K562 (cell line): ENCODE results near the gene FUBP3. TPM values are rescaled to one million over a fixed set of nuclear protein-coding genes. Genes with fewer than 3 reads are reported as not detected.

ENCODE experiments used
- AFF4 ChIP-seq: sonication (generic); formaldehyde crosslinking; IDR thresholded peaks from 2 replicates; pipeline ENCODE4 v1.8.0; 2023; ENCODE audit warnings: mild to moderate bottlenecking, missing genetic modification reagents
- BACH1 ChIP-seq: fragments of 200-800 bp; sonication (Bioruptor generic); IDR thresholded peaks from 2 replicates; pipeline ENCODE4 v1.6.1; 2016; ENCODE audit warnings: missing genetic modification characterization, missing compliant biosample characterization
- BCOR ChIP-seq: fragments of 450-650 bp; IDR thresholded peaks from 2 replicates; pipeline ENCODE4 v1.6.1; 2016
- BRF1 ChIP-seq: IDR thresholded peaks from 3 replicates; pipeline ENCODE4 v1.6.1; 2011; ENCODE audit warnings: borderline replicate concordance, mild to moderate bottlenecking; ENCODE audit not compliant: insufficient read length; ENCODE audit errors: extremely low read depth
- CGGBP1 ChIP-seq: fragments of 250-450 bp; sonication (Bioruptor Pico); IDR thresholded peaks from 2 replicates; pipeline ENCODE4 v1.9.0; 2021; ENCODE audit warnings: mild to moderate bottlenecking
- DIDO1 ChIP-seq: fragments of 450-650 bp; IDR thresholded peaks from 2 replicates; pipeline ENCODE4 v1.6.1; 2016; ENCODE audit warnings: low read depth, missing biosample characterization, missing genetic modification characterization
- GABPB2 ChIP-seq: fragments of 250-450 bp; sonication (Bioruptor Pico); conservative IDR thresholded peaks from 2 replicates; pipeline ENCODE4 v1.5.1; 2021; ENCODE audit warnings: mild to moderate bottlenecking
- MED1 ChIP-seq: sonication (generic); formaldehyde crosslinking; IDR thresholded peaks from 2 replicates; pipeline ENCODE4 v1.8.1; 2023; ENCODE audit warnings: missing genetic modification reagents, borderline replicate concordance
- MTA2 ChIP-seq: fragments of 450-650 bp; IDR thresholded peaks from 2 replicates; pipeline ENCODE4 v1.6.1; 2016; ENCODE audit warnings: low read depth
- SETDB1 ChIP-seq: IDR thresholded peaks from one replicate; pipeline ENCODE4 v1.6.1; 2012; ENCODE audit warnings: low read length, control low read depth, inconsistent platforms
- SIN3B ChIP-seq: fragments of 450-650 bp; IDR thresholded peaks from 2 replicates; pipeline ENCODE4 v1.6.1; 2017; ENCODE audit warnings: low read depth, mild to moderate bottlenecking, moderate library complexity
- SMAD1 ChIP-seq: fragments of 150-350 bp; IDR thresholded peaks from 2 replicates; pipeline ENCODE4 v1.6.1; 2014; ENCODE audit warnings: low read length, low read depth; ENCODE audit not compliant: partially characterized antibody
- SMARCA4 ChIP-seq: fragments of 450-650 bp; IDR thresholded peaks from 2 replicates; pipeline ENCODE4 v1.6.1; 2016
- SMARCA5 ChIP-seq: fragments of 450-650 bp; IDR thresholded peaks from 2 replicates; pipeline ENCODE4 v1.6.1; 2016
- SREBF2 ChIP-seq: sonication (generic); formaldehyde crosslinking; IDR thresholded peaks from 2 replicates; pipeline ENCODE4 v1.4.0; 2020; ENCODE audit warnings: mild to moderate bottlenecking, missing genetic modification reagents
- TEAD1 ChIP-seq, 2 experiments: fragments of 450-650 bp in 1 of 2; sonication (generic) in 1 of 2; formaldehyde crosslinking; IDR thresholded peaks; 2 replicates each; pipeline versions ENCODE4 v1.4.0 to v1.8.0; 2020 to 2022; ENCODE audit warnings: mild to moderate bottlenecking in 2 of 2, missing genetic modification reagents in 1 of 2
- ZBTB8A ChIP-seq: fragments of 450-650 bp; IDR thresholded peaks from 2 replicates; pipeline ENCODE4 v1.6.1; 2018; ENCODE audit warnings: mild to moderate bottlenecking, moderate library complexity; ENCODE audit not compliant: partially characterized antibody
- ZNF124 ChIP-seq: sonication (generic); formaldehyde crosslinking; IDR thresholded peaks from 2 replicates; pipeline ENCODE4 v1.8.1; 2022; ENCODE audit warnings: missing genetic modification reagents
- ZNF75A ChIP-seq: fragments of 450-650 bp; formaldehyde crosslinking; IDR thresholded peaks from 2 replicates; pipeline ENCODE4 v1.4.0; 2020; ENCODE audit warnings: mild to moderate bottlenecking
- polyA plus RNA-seq, 8 experiments: library from polyadenylated mRNA; depleted of rRNA in 4 of 8; stranded (reverse) in 5 of 8; unstranded in 3 of 8; fragments of >200 nt; fragmentation: Nextera tagmentation in 2 of 8; fragmentation: Illumina TruSeq in 1 of 8; extraction: Ambion mirVana in 2 of 8; extraction: Trizol in 1 of 8; gene quantifications; 2 replicates each; pipeline versions ENCODE4 v1.2.1 to v1.2.3, GENCODE V29; 2011 to 2014; ENCODE audit warnings: inconsistent platforms in 1 of 8, missing spikeins in 1 of 8
- total RNA-seq, 7 experiments: library from RNA; depleted of rRNA in 6 of 7; stranded (reverse); fragments of >200 nt in 6 of 7; fragmentation: Illumina TruSeq in 2 of 7; extraction: Trizol in 2 of 7; gene quantifications; 2 replicates each; pipeline versions ENCODE4 v1.2.1 to v1.2.3, GENCODE V29; 2011 to 2021; ENCODE audit warnings: low replicate concordance in 1 of 7
- TF ChIP-seq, protein P1 (sequence below): sonication (generic); formaldehyde crosslinking; IDR thresholded peaks from 2 replicates; pipeline ENCODE4 v1.8.0; 2022; ENCODE audit warnings: mild to moderate bottlenecking, missing genetic modification reagents
- TF ChIP-seq, protein P2 (sequence below): fragments of 250-450 bp; sonication (Bioruptor Pico); IDR thresholded peaks from 2 replicates; pipeline ENCODE4 v1.5.0; 2021

Gene FUBP3
- total and polyA plus RNA-seq, 9 of the 15 experiments (the other 6 are each of a cell fraction or from before 2014, with no cell fraction given): 3.0 to 64.0 (median 48.1) TPM

DNA sequence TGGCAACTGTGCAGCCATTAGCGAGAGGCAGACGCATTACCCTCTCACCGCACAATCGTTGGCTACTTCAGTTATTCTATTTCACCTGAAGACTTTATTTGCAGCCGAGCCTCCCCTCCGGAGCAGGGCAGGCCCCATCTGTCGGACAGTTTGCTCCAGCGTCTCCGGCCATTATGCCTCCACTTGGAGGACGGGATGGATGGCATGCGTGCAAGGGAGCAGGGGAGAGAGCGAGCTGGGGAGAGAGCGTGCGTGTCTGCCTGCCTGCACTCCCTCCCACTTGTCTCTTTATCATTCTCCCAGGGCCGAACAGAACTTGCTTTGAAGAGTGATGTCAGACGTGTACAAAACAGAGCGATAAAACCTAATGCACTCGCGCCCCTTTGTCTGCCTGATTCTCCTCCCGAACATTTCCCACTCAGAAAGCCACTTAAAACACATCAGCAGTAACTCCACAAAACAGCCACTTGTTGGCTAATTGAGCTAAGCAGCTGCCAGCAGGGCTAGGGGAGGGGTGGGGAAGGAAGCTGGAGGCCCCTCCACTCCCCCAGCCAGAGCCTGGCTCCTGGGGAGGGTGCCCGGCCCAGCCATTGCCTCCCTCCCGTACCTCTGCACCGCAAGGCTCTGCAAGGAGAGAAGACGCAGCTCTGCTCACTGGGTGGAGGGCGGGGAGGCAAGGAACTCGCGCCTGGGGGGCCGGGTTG lies 43.4 kb upstream of the FUBP3 start (continued):
- no peak for TF ChIP-seq GABPB2 (CRISPR knock-in tag)
- no peak for TF ChIP-seq SREBF2 (CRISPR knock-in tag)
- TF ChIP-seq MED1: no peak
- TF ChIP-seq SMAD1: no peak
- no peak for TF ChIP-seq BACH1 (tag)
- TF ChIP-seq, protein P1, sequence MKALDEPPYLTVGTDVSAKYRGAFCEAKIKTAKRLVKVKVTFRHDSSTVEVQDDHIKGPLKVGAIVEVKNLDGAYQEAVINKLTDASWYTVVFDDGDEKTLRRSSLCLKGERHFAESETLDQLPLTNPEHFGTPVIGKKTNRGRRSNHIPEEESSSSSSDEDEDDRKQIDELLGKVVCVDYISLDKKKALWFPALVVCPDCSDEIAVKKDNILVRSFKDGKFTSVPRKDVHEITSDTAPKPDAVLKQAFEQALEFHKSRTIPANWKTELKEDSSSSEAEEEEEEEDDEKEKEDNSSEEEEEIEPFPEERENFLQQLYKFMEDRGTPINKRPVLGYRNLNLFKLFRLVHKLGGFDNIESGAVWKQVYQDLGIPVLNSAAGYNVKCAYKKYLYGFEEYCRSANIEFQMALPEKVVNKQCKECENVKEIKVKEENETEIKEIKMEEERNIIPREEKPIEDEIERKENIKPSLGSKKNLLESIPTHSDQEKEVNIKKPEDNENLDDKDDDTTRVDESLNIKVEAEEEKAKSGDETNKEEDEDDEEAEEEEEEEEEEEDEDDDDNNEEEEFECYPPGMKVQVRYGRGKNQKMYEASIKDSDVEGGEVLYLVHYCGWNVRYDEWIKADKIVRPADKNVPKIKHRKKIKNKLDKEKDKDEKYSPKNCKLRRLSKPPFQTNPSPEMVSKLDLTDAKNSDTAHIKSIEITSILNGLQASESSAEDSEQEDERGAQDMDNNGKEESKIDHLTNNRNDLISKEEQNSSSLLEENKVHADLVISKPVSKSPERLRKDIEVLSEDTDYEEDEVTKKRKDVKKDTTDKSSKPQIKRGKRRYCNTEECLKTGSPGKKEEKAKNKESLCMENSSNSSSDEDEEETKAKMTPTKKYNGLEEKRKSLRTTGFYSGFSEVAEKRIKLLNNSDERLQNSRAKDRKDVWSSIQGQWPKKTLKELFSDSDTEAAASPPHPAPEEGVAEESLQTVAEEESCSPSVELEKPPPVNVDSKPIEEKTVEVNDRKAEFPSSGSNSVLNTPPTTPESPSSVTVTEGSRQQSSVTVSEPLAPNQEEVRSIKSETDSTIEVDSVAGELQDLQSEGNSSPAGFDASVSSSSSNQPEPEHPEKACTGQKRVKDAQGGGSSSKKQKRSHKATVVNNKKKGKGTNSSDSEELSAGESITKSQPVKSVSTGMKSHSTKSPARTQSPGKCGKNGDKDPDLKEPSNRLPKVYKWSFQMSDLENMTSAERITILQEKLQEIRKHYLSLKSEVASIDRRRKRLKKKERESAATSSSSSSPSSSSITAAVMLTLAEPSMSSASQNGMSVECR (CRISPR knock-in tag): no peak
- no peak for TF ChIP-seq SIN3B
- peak; percentile 78 for TF ChIP-seq SMARCA4
- no peak for TF ChIP-seq ZNF124 (CRISPR knock-in tag)
- TF ChIP-seq MTA2: peak; percentile 58
- no peak for TF ChIP-seq AFF4
- TF ChIP-seq, protein P2, sequence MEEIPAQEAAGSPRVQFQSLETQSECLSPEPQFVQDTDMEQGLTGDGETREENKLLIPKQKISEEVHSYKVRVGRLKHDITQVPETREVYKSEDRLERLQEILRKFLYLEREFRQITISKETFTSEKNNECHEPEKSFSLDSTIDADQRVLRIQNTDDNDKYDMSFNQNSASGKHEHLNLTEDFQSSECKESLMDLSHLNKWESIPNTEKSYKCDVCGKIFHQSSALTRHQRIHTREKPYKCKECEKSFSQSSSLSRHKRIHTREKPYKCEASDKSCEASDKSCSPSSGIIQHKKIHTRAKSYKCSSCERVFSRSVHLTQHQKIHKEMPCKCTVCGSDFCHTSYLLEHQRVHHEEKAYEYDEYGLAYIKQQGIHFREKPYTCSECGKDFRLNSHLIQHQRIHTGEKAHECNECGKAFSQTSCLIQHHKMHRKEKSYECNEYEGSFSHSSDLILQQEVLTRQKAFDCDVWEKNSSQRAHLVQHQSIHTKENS (CRISPR knock-in tag): no peak
- TF ChIP-seq CGGBP1: no peak
- no peak for TF ChIP-seq ZNF75A (CRISPR knock-in tag)
- no peak for TF ChIP-seq ZBTB8A
- TF ChIP-seq DIDO1 (tag): no peak
- TF ChIP-seq TEAD1 (CRISPR knock-in tag; IDR thresholded peaks at IDR 0.05): no peak
- no peak for TF ChIP-seq SMARCA5
- TF ChIP-seq BRF1: no peak
- TF ChIP-seq SETDB1: no peak
- TF ChIP-seq BCOR: peak; percentile 74
